UCSD-AML1 (cell line): ENCODE data around the gene DLGAP4.

ENCODE experiments used
- DNase-seq: peaks from one replicate; lab custom pipeline; 2025; ENCODE audit not compliant: unreplicated experiment; lab: John Stamatoyannopoulos, UW

Gene DLGAP4

GRCh38 chr20:36307412-36308325 is 1.5 kb downstream of the DLGAP4 start:
- no peak for DNase-seq

GRCh38 chr20:36308353-36308752 is 2.2 kb downstream of the DLGAP4 start:
- DNase-seq: no peak

GRCh38 chr20:36308986-36309385 is 2.8 kb downstream of the DLGAP4 start:
- no peak for DNase-seq

GRCh38 chr20:36309643-36310042 is 3.5 kb downstream of the DLGAP4 start:
- DNase-seq: no peak

- DNase-seq: no peak
These were observed 4.3 kb downstream of the DLGAP4 start for GRCh38 chr20:36310215-36310981.

GRCh38 chr20:36311141-36311853 is 5.2 kb downstream of the DLGAP4 start:
- no peak for DNase-seq

GRCh38 chr20:36311854-36312723 is 6.0 kb downstream of the DLGAP4 start:
- DNase-seq: no peak

GRCh38 chr20:36312724-36313441 is 6.7 kb downstream of the DLGAP4 start:
- DNase-seq: no peak

GRCh38 chr20:36313476-36313875 is 7.3 kb downstream of the DLGAP4 start:
- no peak for DNase-seq

- DNase-seq: no peak
These were observed 7.8 kb downstream of the DLGAP4 start for GRCh38 chr20:36313926-36314325.

- DNase-seq: no peak
These were observed 8.8 kb downstream of the DLGAP4 start for GRCh38 chr20:36314734-36315544.

GRCh38 chr20:36315545-36316351 is 9.6 kb downstream of the DLGAP4 start:
- no peak for DNase-seq

GRCh38 chr20:36317675-36318074 is 11.5 kb downstream of the DLGAP4 start:
- no peak for DNase-seq

GRCh38 chr20:36318166-36318565 is 12.0 kb downstream of the DLGAP4 start:
- no peak for DNase-seq

- DNase-seq: no peak
These were observed 13.5 kb downstream of the DLGAP4 start for GRCh38 chr20:36319356-36320260.

GRCh38 chr20:36320261-36320897 is 14.2 kb downstream of the DLGAP4 start:
- no peak for DNase-seq
